Measurements from ENCODE around the gene XIST.
"Not testable (repeated sequence)": the region's sequence is repeated elsewhere in the genome, so short reads cannot be mapped to it uniquely, and the experiment has no call there.

XIST gene

DNA sequence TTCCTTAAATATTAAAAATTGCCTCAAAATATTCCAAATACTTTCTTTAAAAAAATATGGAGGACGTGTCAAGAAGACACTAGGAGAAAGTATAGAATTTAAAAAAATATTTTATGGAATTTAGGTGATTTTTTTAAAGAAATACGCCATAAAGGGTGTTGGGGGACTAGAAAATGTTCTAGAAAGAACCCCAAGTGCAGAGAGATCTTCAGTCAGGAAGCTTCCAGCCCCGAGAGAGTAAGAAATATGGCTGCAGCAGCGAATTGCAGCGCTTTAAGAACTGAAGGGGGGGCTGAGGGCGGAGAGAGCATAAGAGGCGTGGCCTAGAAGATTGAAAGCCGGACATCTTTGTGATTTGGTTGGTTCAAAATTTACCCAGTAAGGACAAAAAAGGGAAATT lies at the start of gene XIST:
Gene XIST, minus strand, starts transcription at position 248 of the 400 bp plus-strand sequence.
- DNase-seq = peak; percentile 65

DNA sequence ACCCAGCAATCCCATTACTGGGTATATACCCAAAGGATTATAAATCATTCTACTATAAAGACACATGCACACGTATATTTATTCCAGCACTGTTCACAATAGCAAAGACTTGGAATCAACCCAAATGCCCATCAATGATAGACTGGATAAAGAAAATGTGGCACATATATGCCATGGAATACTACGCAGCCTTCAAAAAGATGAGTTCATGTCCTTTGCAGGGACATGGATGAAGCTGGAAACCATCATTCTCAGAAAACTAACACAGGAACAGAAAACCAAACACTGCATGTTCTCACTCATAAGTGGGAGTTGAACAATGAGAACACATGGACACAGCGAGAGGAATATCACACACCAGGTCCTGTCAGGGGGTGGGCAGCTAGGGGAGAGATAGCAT lies 45.8 kb upstream of the XIST start:
- DNase-seq = not testable (repeated sequence)

DNA sequence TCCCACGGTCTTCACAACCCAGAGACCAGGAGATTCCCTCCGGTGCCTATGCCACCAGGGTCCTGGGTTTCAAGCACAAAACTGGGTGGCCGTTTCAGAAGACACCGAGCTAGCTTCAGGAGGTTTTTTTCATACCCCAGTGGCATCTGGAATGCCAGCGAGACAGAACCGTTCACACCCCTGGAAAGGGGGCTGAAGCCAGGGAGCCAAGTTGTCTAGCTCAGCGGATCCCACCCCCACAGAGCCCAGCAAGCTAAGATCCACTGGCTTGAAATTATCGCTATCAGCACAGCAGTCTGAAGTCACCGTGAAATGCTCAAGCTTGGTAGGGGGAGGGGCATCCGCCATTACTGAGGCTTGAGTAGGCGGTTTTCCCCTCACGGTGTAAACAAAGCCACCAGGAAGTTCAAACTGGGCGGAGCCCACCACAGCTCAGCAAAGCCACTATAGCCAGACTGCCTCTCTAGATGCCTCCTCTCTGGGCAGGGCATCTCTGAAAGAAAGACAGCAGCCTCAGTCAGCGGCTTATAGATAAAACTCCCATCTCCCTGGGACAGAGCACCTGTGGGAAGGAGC lies 40.1 kb upstream of the XIST start:
- peak; percentile 44 for DNase-seq

DNA sequence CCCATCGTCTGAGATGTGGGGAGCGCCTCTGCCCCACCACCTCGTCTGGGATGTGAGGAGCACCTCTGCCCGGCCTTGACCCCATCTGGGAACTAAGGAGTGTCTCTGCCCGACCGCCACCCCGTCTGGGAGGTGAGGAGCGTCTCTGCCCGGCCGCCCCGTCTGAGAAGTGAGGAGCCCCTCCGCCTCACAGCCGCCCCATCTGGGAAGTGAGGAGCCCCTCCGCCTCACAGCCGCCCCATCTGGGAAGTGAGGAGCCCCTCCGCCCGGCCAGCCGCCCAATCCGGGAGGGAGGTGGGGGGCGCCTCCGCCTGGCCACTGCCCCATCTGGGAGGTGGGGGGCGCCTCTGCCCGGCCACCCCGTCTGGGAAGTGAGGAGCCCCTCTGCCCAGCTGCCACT lies 29.7 kb upstream of the XIST start:
- not testable (repeated sequence) for DNase-seq

DNA sequence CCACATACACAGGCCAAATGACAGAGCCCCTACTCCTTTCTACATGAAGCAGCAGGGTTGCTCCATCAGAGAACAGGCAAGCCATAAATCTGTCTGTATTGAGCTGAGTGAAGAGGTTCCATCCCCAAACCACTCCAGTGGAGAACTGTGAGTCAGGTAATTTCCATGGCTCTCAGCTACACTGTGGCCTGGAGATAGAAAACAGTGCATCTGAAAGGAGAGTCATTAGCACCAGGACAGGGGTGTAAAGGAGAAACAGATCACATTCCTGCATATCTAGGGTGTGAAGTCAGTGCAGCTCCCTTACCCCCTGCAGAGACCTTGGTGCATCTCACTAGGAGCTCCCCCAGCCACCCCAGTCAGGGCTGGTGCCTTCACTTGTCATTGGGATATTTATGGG lies 25.2 kb upstream of the XIST start:
- DNase-seq = no peak

DNA sequence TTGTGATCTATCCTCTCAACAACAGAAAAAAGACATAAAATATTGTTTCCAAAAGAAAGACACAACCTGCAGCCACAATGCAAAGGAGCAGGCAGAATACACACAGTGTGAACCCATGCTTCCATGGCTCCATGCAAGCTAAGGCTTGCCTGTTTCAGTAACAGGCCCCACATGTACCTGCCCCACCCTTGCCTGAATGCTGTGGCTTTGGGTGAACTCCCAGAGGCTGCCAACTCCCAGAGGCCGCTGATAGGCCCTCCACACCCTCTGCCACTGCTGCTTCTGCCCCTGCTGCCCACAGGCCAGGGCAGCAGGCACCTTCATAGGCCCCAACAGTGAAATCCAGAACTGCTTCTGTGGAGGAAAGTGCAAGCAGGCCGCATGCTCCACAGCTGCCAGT lies 24.4 kb upstream of the XIST start:
- no peak for DNase-seq

DNA sequence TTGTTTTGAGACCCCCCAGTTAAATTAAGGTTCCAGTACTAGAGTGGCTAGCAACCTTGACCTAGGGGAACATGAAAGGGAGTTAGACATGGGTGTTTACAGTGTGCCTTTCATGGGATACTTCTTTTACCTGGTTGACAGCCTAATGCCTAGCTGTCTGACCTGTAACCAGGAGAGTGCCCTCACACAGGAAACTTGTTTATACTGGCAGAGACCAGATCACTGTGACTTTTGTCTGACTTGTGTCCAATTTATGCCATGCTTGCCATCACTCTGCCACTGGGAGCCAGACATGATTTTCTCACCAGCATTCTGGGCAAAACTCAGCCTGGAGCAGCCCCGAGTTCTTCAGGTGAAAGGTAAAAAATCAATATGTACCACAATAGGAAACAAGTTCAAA lies 16.4 kb upstream of the XIST start:
- DNase-seq = no peak

DNA sequence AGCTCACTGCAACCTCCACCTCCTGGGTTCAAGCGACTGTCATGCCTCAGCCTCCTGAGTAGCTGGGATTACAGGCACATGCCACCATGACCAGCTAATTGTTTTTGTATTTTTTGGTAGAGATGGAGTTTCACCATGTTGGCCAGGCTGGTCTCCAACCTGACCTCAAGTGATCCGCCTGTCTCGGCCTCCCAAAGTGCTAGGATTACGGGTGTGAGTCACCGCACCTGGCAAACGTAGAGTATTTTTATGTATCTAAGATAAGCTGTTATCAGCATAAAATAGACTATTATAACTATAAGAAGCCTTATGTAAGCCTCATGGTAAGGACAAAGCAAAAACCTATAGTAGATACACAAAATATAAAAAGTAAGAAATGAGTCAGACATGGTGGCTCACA lies 14.6 kb upstream of the XIST start:
- DNase-seq = no peak

DNA sequence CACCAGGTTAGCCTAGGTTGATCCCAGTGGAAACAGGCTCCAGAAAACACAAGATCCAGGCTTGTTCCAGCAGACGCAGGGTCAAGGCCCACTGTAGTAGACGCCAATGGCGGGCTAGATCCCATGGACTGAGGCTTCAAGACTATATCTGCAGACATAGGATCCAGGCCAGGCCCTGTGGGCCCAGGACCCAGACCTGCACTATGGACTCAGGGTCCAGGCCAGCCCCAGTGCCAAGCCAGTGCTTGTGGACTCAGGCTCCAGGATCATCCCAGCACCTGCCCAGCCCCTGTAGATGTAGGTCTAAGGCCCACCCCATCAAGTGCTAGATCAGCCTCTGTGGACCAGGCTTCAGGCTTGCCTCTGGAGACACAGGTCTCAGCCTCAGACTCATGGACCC lies 11.3 kb upstream of the XIST start:
- DNase-seq = no peak

DNA sequence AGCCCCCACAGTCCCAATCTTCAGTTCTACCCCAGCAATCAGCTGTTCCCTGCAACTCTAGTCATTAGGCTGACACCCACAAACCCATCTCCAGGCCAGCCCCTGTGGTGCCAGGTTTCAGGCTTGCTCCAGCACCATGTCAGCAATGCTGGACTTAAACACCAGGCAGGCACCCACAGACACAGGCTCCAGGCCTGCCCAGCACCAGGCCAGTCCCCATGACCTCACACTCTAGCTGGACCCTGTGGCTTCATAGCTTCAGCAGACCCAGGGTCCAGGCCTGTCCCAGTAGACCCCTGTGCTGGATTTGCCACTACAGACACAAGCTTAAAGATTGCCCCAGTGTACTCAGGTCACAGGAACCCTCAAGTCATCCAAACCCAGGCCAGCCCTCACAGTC lies 10.8 kb upstream of the XIST start:
- no peak for DNase-seq

DNA sequence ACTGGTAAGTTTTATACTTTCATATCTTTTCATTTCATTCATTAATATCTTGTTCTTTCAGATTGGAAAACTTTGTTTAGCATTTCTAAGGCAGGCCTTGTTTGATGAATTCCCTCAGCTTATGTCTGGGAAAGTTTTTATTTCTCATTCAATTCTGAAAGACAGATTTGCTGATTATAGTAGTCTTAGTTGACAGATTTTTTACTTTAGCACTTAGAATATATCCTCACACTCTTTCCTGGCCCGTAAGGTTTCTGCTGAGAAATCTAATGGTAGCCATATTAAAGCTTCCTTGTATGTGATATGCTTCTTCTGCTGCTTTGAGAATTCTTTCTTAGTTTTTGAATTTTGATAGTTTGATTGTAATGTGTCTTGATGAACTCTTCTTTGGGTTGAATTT lies 7.1 kb upstream of the XIST start:
- no peak for DNase-seq

DNA sequence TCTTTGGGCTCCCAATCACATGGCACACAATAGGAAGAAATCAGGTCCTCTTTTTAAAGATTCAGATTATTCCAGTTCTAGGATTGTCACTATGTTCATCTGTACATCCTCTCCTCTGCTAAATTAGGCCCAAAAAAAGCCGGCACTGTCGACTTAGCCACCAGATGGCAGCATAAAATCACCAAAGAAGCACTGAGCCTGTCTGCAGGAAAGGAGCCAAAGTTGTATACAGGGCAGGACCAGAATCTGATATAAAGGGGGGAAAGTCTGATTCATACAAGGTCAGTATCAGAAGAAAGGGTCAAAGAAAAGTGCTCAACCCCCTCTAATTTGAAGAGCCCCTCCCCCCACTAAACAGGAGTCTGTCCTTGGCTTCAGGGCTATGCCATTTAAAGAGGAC lies 3.0 kb upstream of the XIST start:
- DNase-seq = peak; percentile 74

DNA sequence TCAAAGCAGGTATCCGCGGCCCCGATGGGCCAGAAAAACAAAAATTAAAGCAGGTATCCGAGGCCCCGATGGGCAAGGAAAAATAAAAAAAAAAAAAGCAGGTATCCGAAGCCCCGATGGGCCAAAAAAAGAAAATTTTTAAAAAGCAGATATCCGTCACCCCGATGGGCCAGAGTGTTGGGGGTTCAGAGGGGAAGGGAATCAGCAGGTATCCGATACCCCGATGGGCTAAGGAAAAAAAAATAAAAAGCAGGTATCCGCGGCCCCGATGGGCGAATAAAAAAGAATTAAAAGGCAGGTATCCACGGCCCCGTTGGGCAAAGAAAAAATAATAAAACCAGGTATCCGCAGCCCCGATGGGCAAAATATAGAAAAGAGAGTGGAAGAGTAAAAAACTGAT lies 492 bp downstream of the XIST start:
- no peak for DNase-seq

DNA sequence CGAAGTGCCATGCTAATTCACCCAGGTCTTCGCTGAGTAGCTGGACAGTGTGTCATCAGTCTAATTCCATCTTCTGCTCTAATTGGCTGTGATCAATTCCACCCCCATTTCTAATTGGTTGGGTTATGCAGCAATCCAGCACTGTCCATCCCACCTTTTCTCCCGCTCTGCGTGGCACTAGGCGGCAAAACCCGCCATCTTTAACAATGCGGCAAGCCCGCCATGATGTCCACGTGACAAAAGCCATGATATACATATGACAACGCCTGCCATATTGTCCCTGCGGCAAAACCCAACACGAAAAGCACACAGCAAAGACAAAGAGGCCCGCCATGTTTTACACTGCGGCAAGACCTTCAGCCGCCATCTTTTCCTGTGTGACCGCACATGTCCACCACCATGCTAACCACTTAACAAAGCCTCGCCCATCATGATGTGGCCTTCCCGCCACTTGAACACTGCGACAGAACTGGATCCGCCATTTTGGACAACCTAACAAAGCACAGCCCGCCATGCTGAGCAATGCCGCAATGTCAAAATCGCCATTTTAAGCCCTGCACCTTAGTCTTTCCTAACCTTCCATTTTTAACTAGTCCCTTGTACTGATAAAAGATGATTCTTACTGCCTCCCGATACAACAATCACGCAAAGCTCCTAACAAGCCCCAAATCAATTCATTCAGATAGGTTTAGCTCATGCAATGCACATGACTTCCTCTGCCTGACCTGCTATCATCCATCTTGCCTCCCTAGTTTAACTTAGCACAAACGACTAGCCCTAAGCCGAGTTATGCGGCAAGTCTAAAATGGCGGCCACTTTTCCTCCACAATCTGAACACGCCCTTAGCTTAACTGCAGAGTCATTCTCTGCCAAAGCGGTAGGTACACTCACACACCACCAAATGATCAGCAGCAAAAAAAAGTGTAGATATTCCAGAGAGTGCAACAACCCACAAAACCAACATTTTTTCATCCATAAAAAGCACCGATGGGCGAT lies 1.2 kb downstream of the XIST start:
- peak; percentile 69 for DNase-seq

DNA sequence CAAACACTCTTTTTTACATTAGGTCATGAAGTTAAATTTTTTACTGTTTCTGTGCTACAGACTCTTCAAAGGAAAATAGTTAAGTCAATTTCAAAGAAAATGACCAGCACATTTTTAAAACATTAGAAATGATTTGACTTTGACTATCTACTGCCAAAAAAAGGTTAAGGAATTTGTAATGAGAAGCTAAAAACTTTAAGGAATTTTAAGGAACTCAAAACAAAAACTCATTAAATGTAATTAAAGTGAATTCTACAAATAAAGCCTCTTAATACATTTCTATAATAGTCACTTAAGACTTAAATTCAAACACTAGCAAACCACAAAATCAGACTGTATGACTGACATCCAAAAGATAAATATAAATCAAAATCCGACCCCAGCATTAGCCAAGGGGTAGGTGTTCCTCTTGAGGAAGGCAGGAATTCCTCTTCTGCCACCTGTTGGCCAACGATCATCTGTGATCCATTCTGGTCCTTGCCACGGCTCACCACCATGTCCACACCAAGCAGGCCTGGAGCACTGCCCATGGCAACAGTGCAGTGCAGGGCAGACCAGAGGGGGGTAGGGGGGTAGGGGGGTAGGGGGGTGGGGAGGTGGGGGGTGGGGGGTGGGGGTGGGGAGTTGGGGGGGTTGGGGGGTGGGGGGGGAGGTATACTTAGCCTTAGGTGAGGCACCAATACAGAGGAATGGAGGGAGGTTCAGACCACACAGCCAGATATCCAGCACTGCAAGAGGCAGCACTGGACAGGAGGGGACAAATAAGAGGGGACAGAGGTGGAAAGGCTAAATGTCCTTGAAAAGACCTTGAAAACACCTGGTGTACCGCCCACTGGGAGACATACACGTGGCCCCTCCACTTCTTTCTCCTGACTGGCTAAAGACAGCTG lies 2.1 kb downstream of the XIST start:
- no peak for DNase-seq

DNA sequence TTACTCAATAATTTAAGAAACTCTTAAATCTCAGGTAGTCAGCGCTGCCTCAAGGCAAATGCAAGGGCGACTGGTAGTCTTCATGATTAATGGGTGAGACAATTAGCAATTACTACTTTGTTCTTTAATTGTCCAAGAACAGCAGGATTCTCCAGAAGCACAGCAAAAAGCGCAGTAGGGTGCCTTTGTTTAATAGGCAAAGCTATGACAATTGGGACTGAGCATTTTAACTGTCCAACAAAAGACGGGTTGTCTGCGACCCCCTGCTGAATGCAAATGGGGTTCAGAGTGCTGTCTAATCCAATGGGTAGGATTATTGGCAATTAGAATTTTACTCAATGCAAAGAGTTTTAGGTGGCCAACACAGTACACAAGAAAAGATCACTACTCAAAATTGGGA lies 3.4 kb downstream of the XIST start:
- no peak for DNase-seq

DNA sequence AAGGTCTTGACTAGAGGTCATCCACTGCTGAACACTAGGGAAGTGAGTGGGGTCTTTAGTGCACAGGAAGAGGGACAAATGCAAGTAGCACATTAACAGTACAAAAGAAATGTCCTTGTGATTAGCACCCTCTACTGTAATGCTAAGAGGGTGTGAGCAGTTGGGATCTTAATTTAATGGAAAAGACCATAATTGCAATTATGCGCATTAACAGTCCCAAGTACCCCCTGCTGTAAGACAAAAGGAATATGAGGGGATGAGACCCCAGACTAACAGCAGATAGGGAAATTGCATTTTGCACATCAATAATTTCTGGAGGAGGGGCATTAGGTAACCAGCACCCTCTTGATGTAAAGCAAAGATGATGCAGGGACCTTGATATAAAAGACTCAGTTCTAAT lies 4.5 kb downstream of the XIST start:
- DNase-seq = no peak

DNA sequence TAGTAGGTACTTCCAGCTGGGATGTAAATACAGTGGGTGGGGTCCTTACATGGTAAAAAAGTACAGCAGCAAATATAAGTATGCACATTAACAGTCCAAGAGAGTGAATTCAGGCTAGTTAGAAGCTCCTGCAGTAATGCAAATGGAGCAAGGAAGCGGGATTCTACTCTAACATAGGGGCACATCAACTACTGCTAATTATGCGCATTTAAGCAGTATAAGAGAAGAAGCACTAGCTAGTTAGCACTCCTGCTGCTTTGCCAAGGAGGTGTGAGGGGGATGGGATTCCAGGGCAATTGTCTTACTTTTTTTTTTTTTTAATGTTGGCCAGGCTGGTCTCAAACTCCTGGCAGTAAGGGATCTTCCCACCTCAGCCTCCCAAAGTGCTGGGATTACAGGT lies 5.4 kb downstream of the XIST start:
- DNase-seq = no peak

DNA sequence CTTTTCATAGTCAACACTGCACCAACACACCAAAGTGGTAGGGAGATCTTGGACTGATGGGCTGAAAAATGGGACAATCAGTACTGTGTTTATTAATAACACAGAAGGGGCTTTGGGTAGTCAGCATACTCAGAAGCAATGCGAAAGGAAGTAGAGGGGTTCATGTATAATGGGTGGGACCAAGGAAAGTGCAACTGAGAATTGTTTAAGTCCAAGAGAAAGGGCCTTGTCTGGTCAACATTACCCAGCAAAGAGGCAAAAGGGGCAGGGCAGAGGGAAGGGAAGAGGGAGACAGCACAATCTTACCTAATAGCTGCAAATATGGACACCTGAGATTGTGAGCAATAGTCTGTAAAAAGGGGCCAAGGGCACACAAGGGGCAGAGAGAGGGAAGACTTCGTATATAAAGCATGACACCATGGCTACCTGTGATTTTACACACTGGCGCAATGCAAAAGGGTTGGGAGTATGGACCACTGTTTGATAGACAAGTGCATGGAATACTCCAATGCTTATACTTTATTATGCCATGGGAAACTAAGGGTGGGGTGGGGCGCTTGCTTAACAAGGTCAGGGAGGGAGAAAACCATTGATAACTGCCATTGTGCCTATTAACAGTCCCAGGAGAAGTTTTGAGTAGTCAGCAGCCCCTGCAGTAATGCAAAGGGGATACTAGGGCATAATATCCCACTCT lies 9.8 kb downstream of the XIST start:
- no peak for DNase-seq

DNA sequence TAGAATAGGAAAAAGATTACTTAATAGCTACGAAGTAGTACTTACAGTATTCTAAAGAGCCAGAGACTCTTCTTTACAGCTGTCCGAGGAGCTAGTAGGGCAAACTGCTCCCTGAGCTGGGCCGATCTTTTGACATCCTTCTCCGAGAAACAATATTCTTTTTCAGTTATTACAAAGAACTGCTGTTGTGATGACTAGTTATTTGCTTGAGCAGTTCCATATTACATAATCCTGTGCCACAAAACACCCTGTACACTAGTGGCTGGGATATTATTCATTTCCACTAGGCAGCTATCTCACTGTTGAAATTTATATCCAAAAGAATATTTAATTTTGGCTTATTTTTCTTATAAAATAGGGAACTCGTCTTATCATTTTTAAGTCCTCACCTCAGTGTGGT lies 11.2 kb downstream of the XIST start:
- no peak for DNase-seq

DNA sequence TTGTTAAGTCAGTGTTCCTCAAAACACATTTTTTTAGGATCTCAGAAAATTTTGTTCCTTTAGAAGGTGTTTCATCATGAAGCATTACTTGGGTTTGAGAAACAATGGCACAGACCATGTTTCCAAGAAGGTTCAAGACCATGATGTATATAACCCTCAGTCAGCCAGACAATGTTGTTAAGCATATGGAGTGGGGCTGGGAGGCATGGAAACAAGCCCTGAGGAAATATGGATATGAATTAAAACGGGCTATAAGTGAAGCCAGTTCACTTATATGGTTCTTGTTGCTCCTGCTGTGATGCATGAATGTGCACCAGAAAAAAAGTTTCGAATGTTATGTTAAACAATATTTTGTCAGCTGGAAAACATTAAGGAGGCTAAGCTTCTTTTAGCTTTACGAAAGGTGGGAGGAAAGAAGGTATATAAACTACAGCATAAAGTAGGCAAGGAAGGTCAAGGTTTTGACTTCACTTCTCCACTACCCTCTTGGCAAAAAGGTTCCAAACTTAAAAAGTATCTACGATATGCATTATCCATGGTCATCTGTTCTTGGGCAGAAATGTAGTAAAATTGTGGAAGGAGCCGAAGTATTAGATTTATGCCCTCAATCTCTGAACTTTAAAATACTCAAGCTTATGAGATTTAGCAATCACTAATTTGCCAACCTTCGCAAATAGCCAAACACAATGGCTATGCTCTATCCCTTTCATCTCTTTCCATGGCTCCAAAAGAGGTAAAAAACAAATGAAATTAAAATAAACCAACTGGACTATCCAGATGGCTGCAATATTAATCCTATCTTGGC lies 12.2 kb downstream of the XIST start:
- no peak for DNase-seq

DNA sequence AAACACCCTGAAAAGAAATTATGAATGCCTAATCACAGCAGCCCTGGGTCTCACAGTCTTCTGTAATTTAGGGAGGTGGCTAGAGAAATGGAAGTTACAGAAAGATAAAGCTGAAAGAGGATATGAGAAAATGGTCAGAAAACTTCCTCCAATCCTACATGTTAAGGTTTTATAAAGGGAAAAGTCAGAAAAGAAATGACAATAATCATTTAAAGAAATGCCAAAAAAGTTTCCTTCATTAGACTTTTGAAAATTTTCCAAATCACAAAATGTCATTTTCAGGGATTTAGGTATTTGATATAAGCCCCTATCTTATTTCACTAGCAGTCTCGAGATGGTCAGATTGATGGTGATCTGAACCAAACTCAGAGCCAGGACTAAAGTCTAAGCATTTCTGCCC lies 13.4 kb downstream of the XIST start:
- DNase-seq = no peak

All from activated gamma-delta T cell treated with Interleukin-2 at 50 U/mL for 16 hours (primary cell).